CD4-positive, alpha-beta T cell treated with Interleukin-17A for 1 hour (primary cell): ENCODE data around the gene ATP8B3.

ENCODE experiments used
- DNase-seq: peaks from one replicate; pipeline ENCODE4 v3.0.0-alpha.2; 2020

Gene ATP8B3

DNA sequence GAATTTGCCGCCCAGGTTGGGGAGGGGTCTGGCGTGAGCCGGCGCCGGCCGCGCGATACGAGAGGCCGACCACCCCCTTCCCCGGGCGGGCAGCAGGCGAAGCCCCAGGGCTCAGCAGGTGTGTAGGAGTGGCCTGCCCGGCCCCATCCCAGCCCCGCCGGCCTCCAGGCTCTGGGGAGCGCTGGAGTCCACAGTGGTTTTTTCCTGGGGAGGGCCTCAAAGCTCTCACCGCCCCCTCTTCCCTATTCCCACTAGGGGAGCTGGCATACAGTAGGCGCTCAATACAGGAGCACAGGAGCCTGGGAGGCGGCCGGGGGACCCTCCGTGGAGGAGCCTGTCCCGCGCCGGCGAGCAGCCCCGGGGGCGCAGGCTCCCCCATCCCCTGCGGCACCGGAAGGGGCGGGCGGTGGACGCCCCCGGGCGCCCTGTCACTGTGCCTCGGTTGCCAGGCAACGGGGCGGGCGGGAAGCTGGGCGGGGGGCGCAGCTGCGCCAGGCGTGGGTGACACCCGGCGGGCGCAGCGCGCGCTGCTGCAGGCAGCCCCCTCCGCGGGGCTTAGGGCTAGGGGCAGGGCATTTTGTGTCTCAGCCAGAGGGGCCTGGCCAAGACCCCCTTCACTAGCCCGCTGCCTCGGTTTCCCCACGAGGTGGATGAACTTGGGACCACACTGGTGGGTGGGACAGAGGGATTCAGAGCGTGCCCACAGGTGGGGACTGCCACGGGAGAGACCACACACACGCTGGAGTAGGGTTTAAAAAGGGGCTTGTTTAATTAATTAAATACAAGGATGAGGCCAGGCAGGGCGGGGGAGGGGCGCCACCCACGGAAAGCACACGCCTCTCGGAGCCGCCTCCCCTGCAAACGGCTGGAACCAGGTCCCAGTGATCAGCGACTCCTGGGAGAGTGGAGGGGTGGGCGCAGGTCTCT is 39.8 kb upstream of the ATP8B3 start:
- DNase-seq = peak; percentile 68

DNA sequence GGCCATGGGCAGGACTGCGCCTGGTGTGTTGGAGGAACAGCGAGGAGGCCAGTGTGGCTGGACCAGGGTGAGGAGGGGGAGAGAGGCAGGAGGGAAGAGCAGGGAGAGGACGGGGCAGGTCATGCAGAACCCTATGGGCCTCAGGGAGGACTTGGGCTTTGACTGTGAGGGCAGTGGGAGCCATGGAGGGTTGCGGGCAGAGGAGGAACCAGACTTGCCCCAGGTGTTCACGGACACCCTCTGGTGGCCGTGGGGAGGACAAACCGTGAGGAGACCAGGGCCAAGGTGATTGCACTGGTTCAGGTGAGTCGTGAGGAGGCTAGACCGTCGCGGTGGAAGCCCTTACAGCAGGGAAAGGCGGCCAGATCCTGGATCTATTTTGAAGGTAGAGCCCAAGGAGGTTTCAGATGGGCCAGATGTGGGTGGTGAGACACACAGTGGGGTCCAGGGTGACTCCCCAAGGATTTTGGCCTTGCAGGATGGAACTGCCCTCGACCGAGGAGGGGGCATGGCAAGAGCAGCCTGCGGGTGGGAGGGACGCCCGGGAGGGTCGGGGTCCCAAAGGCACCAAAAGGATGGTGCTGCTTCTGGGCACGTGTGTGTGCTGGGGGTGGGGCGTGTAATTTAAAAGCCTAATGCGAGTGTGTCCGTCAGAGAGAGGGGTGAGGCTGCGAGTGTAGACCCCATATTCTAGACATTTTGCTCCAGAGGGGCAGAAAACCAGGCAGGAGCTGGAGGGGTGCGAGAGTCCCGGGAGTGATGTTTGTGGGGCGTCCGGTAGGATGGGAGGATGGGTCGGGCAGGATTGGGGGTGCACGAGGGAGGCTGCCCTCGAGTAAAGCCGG is 39.0 kb upstream of the ATP8B3 start:
- DNase-seq = no peak

- DNase-seq = no peak
Observed at GRCh38 chr19:1849886-1850398, 37.9 kb upstream of the ATP8B3 start.

DNA sequence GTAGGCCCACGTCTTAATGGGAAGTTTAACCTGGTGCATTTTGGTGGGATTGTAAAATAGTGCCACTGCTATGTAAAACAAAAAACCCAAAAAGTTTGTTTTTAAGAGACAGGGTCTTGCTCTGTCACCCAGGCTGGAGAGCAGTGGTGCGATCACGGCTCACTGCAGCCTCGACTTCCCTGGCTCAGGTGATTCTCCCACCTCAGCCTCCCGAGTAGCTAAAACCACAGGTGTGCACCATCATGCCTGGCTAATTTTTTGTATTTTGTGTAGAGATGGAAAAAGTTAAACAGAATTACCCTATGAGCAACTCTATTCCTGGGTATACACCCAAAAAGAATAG is 37.0 kb upstream of the ATP8B3 start:
- no peak for DNase-seq

DNA sequence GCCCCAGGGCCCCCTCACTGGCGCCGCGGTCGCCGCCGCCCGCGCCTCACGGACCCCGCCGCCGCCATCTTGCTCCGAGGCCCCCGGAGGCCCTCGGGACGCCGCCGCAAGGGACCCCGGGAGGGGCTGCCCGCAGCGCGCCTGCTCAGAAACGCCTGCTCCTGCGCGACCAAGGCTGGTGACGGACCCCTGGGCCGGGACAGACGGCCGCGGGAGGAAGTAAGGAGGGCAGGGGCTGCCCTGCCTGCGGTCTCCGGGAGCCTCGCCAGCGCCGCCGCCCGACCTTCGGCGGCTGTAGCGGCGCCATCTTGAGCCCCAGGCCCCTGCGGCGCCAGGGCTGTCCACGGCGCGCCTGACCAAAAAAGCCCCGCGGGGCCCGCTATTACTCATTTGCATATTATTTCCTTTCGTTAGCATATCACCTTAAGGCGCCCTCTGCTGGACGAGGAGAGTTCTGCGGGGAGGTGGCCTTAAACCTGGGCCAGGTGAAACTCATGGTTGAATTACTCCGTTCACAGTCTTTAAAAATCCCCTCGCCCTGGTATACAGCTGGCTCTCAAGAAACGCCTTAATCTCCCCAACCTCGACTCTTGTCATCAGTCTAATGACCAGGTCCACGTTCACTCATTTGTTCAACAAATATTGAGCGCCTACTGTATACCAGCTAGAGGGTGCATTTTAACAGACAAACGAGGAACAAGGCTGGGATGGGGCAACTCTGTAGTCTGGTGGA is 36.5 kb upstream of the ATP8B3 start, which contains the start of gene REXO1:
TSS of gene REXO1 (minus strand) at position 85 of the 733 bp plus-strand sequence. CDS start 125 bp downstream, outside the sequence.
- peak; percentile 98 for DNase-seq

DNA sequence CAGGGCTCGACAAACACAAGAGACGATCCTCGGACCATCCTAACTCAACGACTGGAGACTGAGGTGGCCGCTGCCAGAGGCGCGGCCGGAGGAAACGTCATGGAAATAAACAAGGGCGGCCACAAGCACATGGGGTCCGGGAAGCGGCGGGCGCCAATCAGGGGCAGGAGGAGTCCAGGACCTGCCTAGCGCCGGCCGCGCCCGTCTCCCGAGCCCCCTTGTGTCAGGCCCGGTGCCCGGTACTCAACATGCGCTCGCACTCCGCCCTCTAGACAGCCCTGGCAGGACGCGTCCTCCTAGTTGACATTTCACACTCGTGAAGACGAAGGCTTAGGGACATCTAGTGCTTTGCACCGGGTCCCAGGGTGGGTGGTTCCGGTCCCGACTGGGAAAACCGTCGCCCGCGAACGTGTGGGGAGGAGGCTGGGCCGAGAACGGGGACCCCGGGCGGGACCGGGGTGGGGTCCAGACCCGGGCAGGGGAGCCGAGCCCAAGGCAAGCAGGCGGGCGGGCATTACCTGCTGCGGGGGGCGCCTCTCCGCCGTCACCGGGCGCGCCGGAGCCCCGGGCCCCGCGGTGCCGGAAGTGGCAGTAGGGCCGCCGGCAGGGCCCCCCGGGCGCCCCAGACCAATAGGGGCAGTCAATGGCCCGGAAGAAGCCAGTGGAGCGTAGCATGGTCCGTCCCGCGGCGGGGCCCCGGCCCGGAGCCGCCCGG is 35.8 kb upstream of the ATP8B3 start:
- DNase-seq = no peak

- DNase-seq = no peak
Observed at GRCh38 chr19:1847348-1847683, 35.2 kb upstream of the ATP8B3 start.

DNA sequence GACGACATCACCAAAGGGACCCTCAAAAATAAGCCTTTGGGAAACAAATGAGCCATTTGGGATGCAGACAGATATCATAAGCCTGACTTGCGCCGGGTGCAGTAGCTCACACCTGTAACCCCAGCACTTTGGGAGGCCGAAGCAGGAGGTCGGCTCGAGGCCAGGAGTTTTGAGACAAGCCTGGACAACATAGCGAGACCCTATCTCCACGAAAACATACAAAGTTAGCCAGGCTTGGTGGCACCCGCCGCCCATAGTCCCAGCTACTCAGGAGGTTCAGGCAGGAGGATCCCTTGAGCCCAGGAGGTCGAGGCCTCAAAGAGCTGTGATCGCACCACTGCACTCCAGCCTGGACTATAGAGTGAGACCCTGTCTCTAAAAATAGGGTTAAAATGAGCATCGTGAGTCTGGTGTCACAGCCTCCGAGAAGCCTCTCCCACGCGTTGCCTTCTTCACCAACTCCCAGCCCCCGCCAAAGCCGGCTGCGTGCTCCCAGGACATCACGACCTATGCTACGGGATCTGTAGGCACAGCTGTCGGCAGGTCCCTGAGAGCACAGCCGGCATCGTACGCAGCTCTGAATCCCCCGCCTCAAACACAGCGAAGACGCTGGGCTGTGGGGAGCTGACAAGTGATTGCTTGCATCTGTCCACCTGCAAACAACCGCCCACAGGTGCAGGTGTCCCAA is 34.6 kb upstream of the ATP8B3 start:
- no peak for DNase-seq

GRCh38 chr19:1845642-1846041 is 33.6 kb upstream of the ATP8B3 start:
- DNase-seq = no peak

GRCh38 chr19:1845125-1845515 is 33.0 kb upstream of the ATP8B3 start:
- no peak for DNase-seq

DNA sequence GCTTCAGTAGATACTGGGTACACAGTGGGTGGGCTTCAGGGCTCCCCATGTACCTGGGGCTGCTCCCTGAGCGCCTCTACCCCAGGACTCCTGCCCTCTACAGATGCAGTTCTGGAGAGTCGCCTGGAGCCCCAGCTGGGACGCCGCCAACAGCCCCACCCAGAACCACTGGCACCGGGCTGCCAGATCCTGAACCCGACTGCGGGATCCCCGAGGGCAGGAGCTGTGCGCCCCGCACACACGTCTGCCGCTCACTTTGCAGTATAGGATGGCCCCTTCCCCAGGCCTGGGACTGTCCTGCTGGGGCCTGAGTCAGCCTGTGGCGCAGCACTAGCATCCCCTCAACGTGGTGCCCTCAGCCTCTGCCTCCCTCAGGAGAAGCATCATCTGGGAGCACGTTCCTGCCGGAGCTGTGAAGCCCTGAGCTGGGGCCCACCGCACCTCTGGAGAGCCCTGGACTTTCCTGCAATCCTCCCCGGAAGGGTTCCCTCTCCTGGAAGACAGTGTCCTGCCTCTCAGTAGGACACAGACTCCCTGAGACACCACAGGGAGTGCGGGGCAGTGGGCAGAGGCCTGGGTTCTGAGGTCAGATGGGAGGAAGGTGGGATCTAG is 32.5 kb upstream of the ATP8B3 start:
- DNase-seq = no peak

GRCh38 chr19:1843646-1844394 is 31.7 kb upstream of the ATP8B3 start:
- DNase-seq = no peak

DNA sequence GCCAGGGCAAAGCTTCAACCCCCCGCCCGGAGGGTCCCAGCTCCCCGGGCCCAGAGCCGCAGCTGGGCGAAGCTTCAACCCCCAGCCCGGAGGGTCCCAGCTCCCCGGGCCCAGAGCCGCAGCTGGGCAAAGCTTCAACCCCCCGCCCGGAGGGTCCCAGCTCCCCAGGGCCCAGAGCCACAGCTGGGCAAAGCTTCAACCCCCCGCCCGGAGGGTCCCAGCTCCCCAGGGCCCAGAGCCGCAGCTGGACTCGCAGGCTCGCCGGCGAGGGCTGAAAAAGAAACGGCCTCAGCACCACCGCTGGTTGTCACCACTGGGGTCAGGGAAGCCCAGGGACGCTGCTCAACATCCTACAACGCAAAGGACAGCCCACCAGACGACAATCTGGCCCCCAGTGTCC is 31.0 kb upstream of the ATP8B3 start:
- DNase-seq = no peak

- DNase-seq = no peak
Observed at GRCh38 chr19:1841209-1841924, 29.3 kb upstream of the ATP8B3 start.

DNA sequence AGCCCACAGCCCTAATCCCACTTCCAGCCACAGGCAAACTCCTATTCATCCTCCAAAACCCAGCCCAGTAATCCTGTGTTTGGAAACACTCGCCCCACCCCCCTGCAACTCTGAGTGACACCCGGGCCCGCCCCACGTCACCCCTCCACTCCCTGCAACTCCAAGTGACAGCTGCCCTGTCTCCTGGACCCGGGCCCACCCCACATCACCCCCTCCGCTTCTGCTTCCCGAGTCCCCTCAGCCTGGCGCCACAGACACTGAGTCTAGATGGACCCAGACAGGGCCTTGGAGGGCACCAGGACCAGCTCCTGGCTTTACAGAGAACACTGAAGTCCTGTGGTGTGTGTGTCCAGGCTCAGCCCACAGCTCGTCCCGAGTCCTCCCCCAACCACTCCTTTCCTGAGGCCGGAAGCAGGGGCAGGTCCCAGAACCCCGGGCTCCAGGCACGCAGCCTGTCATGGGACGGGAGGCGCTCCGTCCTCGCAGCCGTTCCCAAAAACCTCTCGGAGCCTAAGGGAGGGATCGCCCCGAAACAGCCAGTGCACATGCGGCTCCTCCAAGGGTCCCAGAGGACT is 28.6 kb upstream of the ATP8B3 start:
- DNase-seq = no peak

DNA sequence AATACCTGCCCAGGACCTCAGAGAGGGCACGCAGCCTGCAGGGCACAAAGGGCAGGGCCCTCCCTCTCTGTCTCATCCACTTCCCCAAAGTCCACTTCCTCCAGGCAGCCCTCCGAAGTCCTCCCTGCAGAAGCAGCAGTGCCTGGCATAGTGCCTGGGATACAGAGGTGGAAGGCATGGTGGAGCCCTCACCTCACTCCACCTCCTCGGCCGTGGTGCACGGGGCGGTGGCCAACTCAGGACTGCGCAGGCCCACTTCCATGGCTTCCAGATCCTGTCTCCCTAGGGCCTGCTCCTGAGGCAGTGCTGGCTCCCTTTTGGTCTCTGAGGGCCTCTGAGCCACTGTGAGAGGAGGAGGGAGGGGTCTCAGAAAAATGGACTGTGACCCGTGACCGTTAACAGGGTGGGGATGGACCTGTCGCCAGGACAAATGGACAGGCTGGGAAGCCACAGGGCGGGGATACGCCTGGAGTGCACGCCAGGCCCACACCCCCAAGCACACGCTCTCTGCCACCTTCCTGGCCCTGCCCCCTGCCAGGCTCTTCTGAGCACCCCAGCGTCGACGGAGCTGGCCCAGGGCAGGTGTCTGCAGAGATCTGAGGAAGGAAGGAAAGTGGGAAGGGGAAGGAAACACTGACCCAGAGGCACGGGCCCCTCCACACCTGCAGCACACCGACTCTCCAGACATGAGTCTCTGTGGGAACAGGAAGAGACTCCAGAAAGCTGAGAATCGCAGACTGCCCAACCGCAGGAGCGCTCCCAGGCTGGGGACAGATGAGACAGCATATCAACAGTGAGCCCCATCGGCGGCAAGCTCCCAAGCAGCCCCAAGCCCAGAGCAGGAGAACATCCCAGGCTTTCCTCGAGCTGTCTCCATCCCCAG is 27.8 kb upstream of the ATP8B3 start:
- DNase-seq = no peak

GRCh38 chr19:1837625-1838105 is 25.6 kb upstream of the ATP8B3 start:
- DNase-seq = peak; percentile 61

GRCh38 chr19:1837222-1837565 is 25.1 kb upstream of the ATP8B3 start:
- DNase-seq = no peak
